Neuron (in vitro differentiated cells): Measurements from ENCODE around the gene ROBO4.
A peak's percentile ranks its signal among the peaks of the same experiment; 100 is the strongest.

Source experiments
- H2AFZ ChIP-seq: one replicate; pipeline ENCODE4 v1.6.1; 2013; ENCODE audit warnings: low read depth, mild to moderate bottlenecking, inconsistent platforms, low read length, moderate library complexity
- H3K27me3 ChIP-seq: one replicate; pipeline ENCODE4 v1.6.1; 2013; ENCODE audit warnings: low read length; ENCODE audit not compliant: insufficient read depth
- H3K36me3 ChIP-seq: one replicate; pipeline ENCODE4 v1.6.1; 2013; ENCODE audit warnings: low read length; ENCODE audit not compliant: insufficient read depth
- H3K4me1 ChIP-seq: one replicate; pipeline ENCODE4 v1.6.1; 2013; ENCODE audit warnings: low read length; ENCODE audit not compliant: insufficient read depth
- H3K4me3 ChIP-seq: 2 replicates; pipeline ENCODE4 v1.5.1; 2013; ENCODE audit warnings: mild to moderate bottlenecking, low read length, moderate library complexity
- H3K9me3 ChIP-seq: one replicate; pipeline ENCODE4 v1.6.1; 2013; ENCODE audit warnings: low read length

ROBO4 gene

DNA sequence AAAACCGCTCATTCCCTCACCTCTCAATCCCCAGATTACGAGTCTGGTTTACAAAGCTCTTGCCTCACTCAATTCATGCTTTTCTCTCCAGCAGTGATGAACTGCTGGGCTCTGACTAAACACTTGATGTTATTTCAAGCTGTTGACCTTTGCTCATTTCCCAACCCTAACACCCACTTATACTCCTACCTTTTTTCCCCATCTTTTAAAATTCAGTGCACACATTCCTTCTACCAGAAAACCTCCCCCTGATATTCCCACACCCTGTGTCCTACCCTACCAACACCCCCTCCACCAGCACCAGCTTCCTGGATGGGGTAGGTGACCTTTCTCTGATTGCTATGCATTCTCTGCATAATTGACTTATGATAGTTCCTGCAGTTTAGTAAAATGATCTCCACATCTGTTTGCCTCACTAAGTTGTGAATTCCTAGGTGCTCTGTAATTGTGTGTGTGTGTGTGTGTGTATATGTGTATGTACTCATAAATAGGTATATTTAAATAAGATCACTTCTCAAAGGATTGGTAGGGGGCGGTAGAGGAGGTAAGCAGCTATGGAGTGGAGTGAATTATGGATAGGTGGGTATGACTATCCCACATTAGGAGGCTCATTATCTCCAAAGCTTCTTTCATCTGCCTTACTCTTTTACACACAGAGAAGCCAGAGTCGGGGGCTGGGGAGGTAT, 37.3 kb upstream of the ROBO4 start:
- Histone ChIP-seq H3K4me1 (peaks cover 12% of the 10 kb centered on the region), H3K27me3 (peaks cover 11% of the 10 kb centered on the region), H3K9me3 (no peaks in the 10 kb centered on the region), H3K36me3 (no peaks in the 10 kb centered on the region), H3K4me3 (no peak overlapping the region), H2AFZ (no peak overlapping the region)

DNA sequence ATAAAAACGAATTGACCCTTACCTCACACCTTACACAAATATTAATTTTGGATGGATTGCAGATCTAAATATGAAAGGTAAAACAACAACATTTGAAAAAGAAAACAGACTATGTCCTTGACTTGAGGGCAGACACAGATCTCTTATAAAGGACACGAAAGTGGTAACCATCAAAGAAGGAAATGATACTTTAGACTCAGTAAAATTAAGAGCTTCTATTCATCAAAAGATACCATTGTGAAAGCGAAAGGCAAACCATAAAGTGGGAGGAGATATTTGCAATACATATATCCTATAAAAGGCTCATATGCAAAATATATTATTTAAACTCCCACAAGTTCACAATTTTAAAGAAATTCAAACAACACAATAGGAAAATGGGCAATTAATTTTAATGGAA, 33.1 kb upstream of the ROBO4 start:
- peaks cover 12% of the 10 kb centered on the region for H3K4me1 ChIP-seq

DNA sequence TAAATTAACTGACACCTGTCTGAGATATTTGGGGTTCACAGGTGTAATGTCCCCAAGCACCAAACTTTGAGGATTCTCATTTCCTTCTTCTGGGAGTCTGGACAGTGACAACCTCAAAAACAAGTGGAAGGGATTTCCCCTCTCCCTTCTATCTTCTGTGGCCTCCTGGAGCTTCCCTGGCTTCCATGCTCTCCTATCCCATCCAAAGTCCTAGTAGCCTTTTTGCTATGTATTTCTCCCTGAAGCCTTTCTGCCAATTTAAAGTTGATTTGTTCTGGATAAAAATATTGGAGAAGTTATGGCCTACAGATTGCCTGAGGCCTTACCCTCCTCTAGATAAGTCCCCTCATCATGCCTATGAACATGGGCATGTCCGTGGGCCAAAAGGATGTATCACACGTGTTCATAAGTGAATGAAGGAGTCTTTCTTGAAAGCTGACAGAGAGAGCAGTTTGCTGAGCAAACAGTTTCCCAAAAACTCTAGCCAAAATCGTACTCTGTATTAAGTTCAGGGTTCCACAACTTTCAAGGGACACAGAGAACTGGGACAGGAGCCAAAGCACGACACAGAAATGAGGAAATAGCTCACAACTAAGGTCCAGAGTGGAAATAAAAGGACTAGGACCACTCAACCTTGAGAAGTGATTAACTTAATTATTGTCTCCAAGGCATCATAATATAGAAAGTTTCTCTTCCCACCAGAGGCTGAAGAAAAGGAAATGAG, 31.4 kb upstream of the ROBO4 start:
- Histone ChIP-seq H2AFZ (no peak overlapping the region), H3K27me3 (peaks cover 9% of the 10 kb centered on the region), H3K4me3 (no peak overlapping the region), H3K9me3 (no peaks in the 10 kb centered on the region), H3K36me3 (no peaks in the 10 kb centered on the region), H3K4me1 (no peaks in the 10 kb centered on the region)

More for the DNA sequence above, 33.1 kb upstream of the ROBO4 start:
- Histone ChIP-seq H3K9me3 (no peaks in the 10 kb centered on the region), H3K36me3 (no peaks in the 10 kb centered on the region), H3K27me3 (peaks cover 14% of the 10 kb centered on the region), H3K4me3 (no peak overlapping the region), H2AFZ (no peak overlapping the region)

DNA sequence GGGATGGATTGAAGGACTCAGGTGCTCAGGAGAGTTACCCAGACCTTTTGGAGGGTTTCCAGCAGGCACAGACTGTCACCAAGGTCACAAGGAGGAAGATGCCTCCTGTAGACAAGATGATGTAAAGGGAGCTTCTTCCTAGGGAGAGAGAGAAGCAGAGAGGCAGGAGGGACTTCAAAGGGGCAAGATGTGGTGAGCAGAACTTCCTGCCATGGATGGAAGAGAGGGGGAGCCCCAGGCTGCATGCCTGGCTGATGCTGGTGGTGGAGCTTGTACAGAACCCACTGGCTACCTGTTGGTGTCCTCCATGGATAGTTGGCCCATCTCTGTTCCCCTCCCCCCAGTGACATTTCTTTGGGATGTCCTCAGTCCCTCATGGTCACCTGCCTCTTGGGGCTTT, 25.6 kb upstream of the ROBO4 start:
- H2AFZ ChIP-seq, result no peak overlapping the region
- no peaks in the 10 kb centered on the region for H3K36me3 ChIP-seq
- no peak overlapping the region for H3K4me3 ChIP-seq
- H3K4me1 ChIP-seq, result no peaks in the 10 kb centered on the region
- H3K9me3 ChIP-seq, result peaks cover 4% of the 10 kb centered on the region
- peaks cover 31% of the 10 kb centered on the region for H3K27me3 ChIP-seq

DNA sequence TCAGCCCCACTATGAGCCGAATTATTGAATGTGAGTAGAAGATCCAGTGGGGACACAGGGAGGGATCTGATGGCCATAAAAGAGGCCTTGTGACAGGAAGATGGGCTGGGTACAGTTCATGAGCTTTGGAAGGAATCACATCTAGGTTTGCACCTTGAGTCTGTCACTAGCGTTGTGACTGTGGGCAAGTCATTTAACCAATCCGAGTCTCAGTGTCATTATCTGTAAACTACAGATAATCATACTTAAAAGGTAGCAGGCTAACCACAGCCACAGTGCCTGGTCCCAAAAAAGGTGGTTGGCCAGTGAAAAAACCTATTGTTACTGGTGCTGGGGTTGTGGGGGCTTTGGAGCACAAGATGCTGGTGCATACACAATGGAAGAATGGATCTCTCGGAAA, 25.2 kb upstream of the ROBO4 start:
- Histone ChIP-seq H3K4me3 (no peak overlapping the region), H3K4me1 (no peaks in the 10 kb centered on the region), H3K9me3 (peaks cover 4% of the 10 kb centered on the region), H3K36me3 (no peaks in the 10 kb centered on the region), H2AFZ (no peak overlapping the region), H3K27me3 (peaks cover 32% of the 10 kb centered on the region)

DNA sequence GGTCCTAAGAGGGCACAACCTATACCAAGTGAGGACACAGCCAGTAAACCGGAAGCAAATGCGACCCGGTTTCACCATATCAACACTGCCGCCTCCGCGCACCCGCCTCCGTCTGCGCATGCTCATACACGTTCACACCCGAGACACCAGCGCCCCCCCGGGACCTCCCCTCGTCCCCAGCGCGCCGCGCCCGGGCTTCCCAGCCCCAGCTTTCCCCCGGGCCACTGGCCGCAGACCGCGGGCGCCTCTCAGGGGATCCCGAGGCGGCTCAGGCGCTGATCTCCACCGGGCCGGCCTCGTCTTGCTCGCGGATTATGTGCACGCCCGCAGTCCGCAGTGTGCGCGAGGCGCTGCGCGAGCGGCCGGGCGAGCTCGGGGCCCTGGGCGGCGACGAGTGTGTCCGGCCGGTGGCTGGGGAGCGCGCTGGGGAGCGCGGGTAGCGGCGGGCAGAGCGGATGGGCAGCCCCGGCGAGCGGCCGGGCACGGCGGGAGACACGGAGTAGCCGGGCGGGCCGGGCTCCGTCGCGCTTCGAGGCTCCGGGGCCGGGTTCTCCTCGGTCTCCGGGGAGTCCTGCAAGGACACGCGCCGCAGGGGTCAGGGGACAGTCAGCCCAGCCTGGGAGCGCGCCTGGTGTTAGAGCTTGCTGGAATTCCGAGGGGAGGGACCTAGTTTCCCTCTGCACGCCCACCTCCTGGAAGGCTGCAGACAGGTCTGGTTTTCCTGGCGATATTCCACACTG, 23.4 kb upstream of the ROBO4 start:
- peak overlapping the region; percentile 32 for H3K4me3 ChIP-seq
- H2AFZ ChIP-seq, result peak overlapping the region; percentile 24
- H3K9me3 ChIP-seq, result peaks cover 4% of the 10 kb centered on the region
- no peaks in the 10 kb centered on the region for H3K4me1 ChIP-seq
- peaks cover 34% of the 10 kb centered on the region for H3K27me3 ChIP-seq
- no peaks in the 10 kb centered on the region for H3K36me3 ChIP-seq

DNA sequence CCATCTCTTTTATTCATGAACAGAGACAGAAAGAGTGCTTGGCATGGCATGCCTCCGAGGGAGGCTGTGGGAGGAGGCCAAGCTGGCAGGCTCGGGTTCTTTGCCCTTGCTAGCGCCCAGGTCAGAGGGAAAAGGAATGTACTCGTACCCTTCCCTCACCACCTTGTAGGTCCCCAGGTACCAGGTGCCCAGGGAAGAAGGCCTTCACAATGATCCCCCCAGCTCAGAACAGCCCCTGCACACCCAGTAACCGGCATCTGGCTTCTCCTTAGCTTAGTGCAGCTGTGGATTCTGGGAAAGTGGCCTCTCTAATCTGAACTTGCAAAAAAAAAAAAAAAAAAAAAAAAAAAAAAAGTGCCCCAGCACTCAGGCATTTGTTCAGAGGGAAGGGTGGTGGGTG, 22.7 kb upstream of the ROBO4 start:
- H3K4me1 ChIP-seq, result no peaks in the 10 kb centered on the region
- H3K27me3 ChIP-seq, result peaks cover 34% of the 10 kb centered on the region
- peak overlapping the region; percentile 32 for H3K4me3 ChIP-seq
- no peaks in the 10 kb centered on the region for H3K36me3 ChIP-seq
- peaks cover 4% of the 10 kb centered on the region for H3K9me3 ChIP-seq
- no peak overlapping the region for H2AFZ ChIP-seq

DNA sequence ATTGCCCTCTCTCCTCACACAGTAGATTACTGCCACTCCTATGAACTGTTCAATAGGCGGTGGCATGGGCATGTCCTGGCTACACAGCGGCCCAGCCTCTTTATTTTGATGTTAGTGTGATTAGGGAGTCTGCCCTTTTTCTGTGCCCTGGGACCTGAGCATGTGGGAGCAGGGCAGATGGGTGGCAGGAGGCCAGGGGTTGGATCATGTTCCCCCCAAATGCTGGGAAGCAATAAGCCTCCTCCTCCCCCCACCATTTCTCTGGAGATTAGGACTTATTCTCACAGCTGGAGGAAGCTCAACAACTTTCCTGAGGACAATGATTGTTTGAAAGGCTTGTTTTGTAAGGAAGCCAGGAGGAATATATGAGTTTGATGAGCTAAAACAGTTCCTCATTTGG, 22.2 kb upstream of the ROBO4 start:
- Histone ChIP-seq H3K27me3 (peaks cover 34% of the 10 kb centered on the region), H2AFZ (no peak overlapping the region), H3K9me3 (peaks cover 4% of the 10 kb centered on the region), H3K4me1 (no peaks in the 10 kb centered on the region), H3K4me3 (no peak overlapping the region), H3K36me3 (no peaks in the 10 kb centered on the region)

DNA sequence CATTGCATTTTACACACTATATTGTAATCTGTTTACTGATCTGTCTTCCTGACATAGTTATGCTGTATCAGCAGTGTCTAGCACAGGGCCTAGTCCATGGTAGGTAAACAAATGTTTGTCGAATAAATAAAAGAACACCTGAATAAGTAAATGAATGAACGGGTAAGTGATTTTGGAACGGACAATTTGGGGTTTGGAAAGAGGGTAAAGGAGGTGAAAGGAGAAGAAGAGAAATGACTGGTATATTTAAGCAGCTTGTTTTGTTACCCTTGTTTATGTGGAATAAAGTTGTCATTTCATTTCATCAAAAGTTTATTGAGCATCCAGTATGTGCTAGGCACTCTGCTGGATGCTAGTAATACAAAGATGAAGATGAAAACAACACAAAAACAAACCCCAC, 21.3 kb upstream of the ROBO4 start, which contains the start of gene HEPN1:
TSS of gene HEPN1 (plus strand) at position 301 of the 400 bp plus-strand sequence.
- H2AFZ ChIP-seq, result no peak within 1 kb of the TSS
- peaks cover 4% of the 10 kb centered on the region for H3K9me3 ChIP-seq
- H3K36me3 ChIP-seq, result no peaks in the 10 kb centered on the region
- no peaks in the 10 kb centered on the region for H3K4me1 ChIP-seq
- no peak within 1 kb of the TSS for H3K4me3 ChIP-seq
- H3K27me3 ChIP-seq, result peaks cover 34% of the 10 kb centered on the region

DNA sequence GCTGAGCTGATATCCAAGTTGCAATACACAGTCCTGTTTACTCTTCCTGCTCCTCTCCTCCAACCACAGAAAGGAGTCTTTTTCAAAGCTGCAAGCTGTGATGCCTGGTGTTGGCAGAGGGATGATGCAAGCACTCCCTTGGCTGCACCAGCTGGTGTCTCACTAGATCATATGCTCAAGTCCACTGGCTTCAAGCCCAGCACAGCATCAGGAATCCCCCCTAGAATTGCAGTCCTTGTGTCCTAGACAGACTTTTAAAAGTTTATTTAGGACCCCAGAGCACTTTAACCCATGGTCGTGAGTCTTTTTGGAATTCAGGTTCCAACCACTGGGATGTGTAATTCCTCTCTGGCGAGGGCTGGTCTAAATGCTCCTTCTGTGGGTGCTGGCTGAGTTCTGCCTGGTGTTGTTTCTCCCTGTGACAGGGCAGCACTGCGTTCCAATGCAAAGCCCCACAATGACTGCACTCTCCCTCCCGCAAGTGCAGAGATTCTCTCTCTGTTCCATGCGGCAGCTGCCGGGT, 19.5 kb upstream of the ROBO4 start:
- no peaks in the 10 kb centered on the region for H3K4me1 ChIP-seq

DNA sequence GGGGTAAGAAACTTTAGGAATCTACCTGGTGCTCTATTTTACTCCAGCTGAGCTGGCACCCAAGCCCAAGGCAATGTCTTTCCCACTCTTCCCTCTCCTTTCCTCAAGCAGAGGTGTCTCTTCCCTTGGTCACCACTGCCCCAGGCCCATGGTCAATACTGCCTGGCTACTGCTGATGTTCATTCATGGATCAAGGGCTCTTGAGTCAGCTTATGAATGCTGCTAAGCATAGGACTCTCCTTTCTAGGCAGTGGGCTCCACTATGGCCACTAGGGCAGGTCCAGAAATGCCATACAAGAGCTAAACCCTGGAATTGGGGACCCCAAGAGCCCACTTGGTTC, 18.7 kb upstream of the ROBO4 start:
- no peaks in the 10 kb centered on the region for H3K4me1 ChIP-seq
- no peak overlapping the region for H3K4me3 ChIP-seq
- H3K27me3 ChIP-seq, result peaks cover 25% of the 10 kb centered on the region
- H2AFZ ChIP-seq, result no peak overlapping the region
- H3K9me3 ChIP-seq, result no peaks in the 10 kb centered on the region
- no peaks in the 10 kb centered on the region for H3K36me3 ChIP-seq

More for the DNA sequence above, 19.5 kb upstream of the ROBO4 start:
- no peak overlapping the region for H3K4me3 ChIP-seq
- H3K27me3 ChIP-seq, result peaks cover 33% of the 10 kb centered on the region
- H3K36me3 ChIP-seq, result no peaks in the 10 kb centered on the region
- no peak overlapping the region for H2AFZ ChIP-seq
- peaks cover 3% of the 10 kb centered on the region for H3K9me3 ChIP-seq

DNA sequence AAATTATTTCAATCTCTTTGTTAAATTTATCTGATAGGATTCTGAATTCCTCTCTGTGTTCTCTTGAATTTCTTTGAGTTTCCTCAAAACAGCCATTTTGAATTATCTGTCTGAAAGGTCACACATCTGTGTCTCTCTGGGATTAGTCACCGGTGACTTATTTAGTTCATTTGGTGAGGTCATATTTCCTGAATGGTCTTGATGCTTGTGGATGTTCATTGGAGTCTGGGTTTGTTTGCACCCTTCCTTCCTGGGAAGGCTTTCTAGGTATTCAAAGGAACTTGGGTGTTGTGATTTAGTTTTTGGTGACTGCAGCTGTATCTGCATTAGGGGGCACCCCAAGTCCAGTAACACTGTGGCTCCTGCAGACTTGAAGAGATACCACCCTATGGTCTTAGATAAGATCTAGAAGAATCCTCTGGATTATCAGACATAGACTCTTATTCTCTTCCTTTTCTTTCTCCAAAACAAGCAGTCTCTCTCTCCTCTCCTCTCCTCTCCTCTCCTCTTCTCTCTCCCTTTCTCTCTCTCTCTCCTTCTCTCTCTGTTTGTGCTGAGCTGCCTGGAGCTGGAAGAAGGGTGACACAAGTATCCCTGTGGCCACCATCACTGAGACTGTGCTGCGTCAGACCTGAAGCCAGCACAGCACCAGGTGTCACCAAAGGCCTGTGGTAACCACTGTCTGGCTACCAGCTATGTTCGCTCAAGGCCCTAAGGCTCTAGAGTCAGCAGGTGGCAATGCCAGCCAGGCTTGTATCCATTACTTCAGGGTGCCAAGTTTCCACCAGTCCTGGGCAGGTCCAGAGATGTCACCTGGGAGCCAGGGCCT, 18.1 kb upstream of the ROBO4 start:
- Histone ChIP-seq H3K27me3 (peaks cover 24% of the 10 kb centered on the region), H2AFZ (no peak overlapping the region), H3K4me1 (no peaks in the 10 kb centered on the region), H3K9me3 (no peaks in the 10 kb centered on the region), H3K4me3 (no peak overlapping the region), H3K36me3 (no peaks in the 10 kb centered on the region)
